ENCODE measurements around the gene GPD1.
A peak's percentile ranks its signal among the peaks of the same experiment; 100 is the strongest.

DNA sequence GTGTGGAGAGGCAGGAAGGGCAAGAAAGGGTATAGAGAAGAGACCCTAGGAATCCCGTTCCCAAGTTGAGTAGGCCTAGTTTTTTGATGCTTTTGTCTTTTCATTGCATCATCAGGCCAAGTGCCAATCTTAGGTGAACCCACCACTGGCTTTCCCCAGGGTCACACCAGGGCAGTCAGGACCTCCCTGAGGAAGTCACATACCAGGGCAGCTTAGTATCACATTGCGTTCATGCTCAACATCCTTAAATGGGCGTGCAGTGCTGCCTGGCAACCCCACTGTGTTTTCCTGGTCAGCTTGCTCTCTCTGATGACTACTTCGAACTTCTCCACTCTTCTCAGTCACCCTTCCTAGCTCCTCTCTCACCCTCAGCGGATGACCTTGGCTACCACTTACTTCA, 37.4 kb upstream of the GPD1 start:
- TF ChIP-seq POLR2A (IDR thresholded peaks at IDR 0.05) (no peak), CTCF (IDR thresholded peaks at IDR 0.05) (no peak), POLR2AphosphoS5 (IDR thresholded peaks at IDR 0.05) (peak in 1 of 3 donors; percentile 4), EP300 (IDR thresholded peaks at IDR 0.05) (no peak)
